Measurements from ENCODE around the gene CHRM1. TPM values are rescaled to one million over a fixed set of nuclear protein-coding genes. Genes with fewer than 3 reads are reported as not detected.

Gene CHRM1
- total RNA-seq, 1 experiment from 2014 or later = not detected

DNA sequence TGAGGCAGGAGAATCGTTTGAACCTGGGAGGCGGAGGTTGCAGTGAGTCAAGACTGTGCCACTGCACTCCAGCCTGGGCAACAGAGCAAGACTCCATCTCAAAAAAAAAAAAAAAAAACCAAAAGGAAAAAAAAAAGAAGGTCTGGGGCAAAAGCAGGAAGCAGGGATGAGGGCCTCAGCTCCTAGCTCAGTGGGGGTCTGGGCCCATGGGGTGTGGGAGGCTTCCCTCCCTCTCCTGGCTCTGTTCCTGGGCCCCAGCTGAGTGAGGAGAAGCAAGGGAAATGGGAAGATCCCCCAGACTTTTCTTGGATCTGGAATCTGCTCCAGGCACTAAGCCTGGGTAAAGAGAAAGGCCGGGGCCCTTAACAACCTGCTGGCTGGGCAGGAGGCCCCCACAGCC lies 8.9 kb downstream of the CHRM1 start:
- Histone ChIP-seq H3K9me3 (ENCODE audit: control insufficient read depth, low read depth, low read length) (no peaks in the 10 kb centered on the region), H2BK12ac (ENCODE audit: insufficient read length, low read depth, low read length) (no peak overlapping the region), H2AK5ac (ENCODE audit: insufficient read length, low read length) (no peak overlapping the region), H3K4ac (ENCODE audit: low read depth, low read length) (no peak overlapping the region), H3K23me2 (ENCODE audit: insufficient read length, low read depth, low read length, poor library complexity, severe bottlenecking) (no peaks in the 10 kb centered on the region), H3K4me2 (ENCODE audit: insufficient read depth, insufficient read length, low read length) (no peak overlapping the region), H2BK20ac (ENCODE audit: low read depth, low read length, poor library complexity, severe bottlenecking) (no peak overlapping the region), H3K4me1 (ENCODE audit: insufficient read depth, low read length) (peaks cover 3% of the 10 kb centered on the region; the same call in 1 of the 2 replicates), H3K14ac (ENCODE audit: insufficient read depth, low read length) (no peak overlapping the region), H2BK15ac (ENCODE audit: low read depth, low read length) (no peak overlapping the region), H4K20me1 (ENCODE audit: control insufficient read depth, insufficient read depth, insufficient read length) (no peaks in the 10 kb centered on the region), H3K23ac (ENCODE audit: insufficient read length, low read depth, low read length) (no peak overlapping the region), H2BK5ac (ENCODE audit: insufficient read length, low read length) (no peak overlapping the region), H3K18ac (ENCODE audit: insufficient read length, low read depth, low read length) (no peak overlapping the region), H3T11ph (ENCODE audit: low read length) (no peak overlapping the region), H2BK120ac (ENCODE audit: low read depth, low read length, poor library complexity, severe bottlenecking) (no peak overlapping the region), H4K91ac (ENCODE audit: insufficient read length, low read depth, low read length) (no peak overlapping the region), H4K5ac (ENCODE audit: insufficient read length, low read depth, low read length) (no peak overlapping the region), H3K9ac (ENCODE audit: extremely low read depth, insufficient read length, low read length) (no peak overlapping the region), H3K27ac (ENCODE audit: insufficient read length, low read depth, low read length) (no peak overlapping the region), H3K56ac (ENCODE audit: insufficient read length, low read depth, low read length) (no peak overlapping the region), H3K79me1 (ENCODE audit: insufficient read depth, low read depth, low read length, poor library complexity, severe bottlenecking) (no peaks in the 10 kb centered on the region), H3K27me3 (ENCODE audit: insufficient read depth, low read length) (peaks cover 2% of the 10 kb centered on the region; the same call in 1 of the 2 replicates), H2AFZ (ENCODE audit: low read length) (no peak overlapping the region), H4K8ac (replicated peaks; ENCODE audit: insufficient read length, low read depth, low read length) (no peak overlapping the region), H3K79me2 (ENCODE audit: insufficient read depth, low read length) (no peaks in the 10 kb centered on the region)
- TF ChIP-seq, protein P1, sequence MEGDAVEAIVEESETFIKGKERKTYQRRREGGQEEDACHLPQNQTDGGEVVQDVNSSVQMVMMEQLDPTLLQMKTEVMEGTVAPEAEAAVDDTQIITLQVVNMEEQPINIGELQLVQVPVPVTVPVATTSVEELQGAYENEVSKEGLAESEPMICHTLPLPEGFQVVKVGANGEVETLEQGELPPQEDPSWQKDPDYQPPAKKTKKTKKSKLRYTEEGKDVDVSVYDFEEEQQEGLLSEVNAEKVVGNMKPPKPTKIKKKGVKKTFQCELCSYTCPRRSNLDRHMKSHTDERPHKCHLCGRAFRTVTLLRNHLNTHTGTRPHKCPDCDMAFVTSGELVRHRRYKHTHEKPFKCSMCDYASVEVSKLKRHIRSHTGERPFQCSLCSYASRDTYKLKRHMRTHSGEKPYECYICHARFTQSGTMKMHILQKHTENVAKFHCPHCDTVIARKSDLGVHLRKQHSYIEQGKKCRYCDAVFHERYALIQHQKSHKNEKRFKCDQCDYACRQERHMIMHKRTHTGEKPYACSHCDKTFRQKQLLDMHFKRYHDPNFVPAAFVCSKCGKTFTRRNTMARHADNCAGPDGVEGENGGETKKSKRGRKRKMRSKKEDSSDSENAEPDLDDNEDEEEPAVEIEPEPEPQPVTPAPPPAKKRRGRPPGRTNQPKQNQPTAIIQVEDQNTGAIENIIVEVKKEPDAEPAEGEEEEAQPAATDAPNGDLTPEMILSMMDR (conservative IDR thresholded peaks at IDR 0.05) = no peak
- no peak for DNase-seq
- Mint-ChIP-seq H3K36me3 (ENCODE audit: insufficient read depth in 1 of 3, low read depth in 3 of 3) (peaks cover 0 to 6% (median 0%) of the 10 kb centered on the region in 3 experiments; a peak in 1 of 7 replicates), H3K9me3 (peaks cover 2 to 5% of the 10 kb centered on the region in 2 experiments; a peak in 2 of 5 replicates), H3K4me3 (no peak overlapping the region), H3K27me3 (ENCODE audit: low read depth) (peaks cover 11% of the 10 kb centered on the region), H3K4me1 (peaks cover 21 to 22% of the 10 kb centered on the region in 2 experiments), H3K27ac (no peak overlapping the region)
- no CpG with 5 or more reads among the region's 3 CpGs for WGBS (ENCODE audit: extremely low coverage, insufficient read length, low lambda C conversion rate)
